GM12872 (cell line): ENCODE measurements around the gene UPK1A.

Source experiments
- CTCF ChIP-seq: IDR thresholded peaks from 3 replicates; pipeline ENCODE4 v1.5.1; 2011; ENCODE audit warnings: low read depth, mild to moderate bottlenecking, low read length, moderate library complexity; ENCODE audit not compliant: insufficient read depth

Gene UPK1A

GRCh38 chr19:35666251-35666913 is at the start of gene UPK1A:
Gene UPK1A (plus strand): TSS chr19:35666517. CDS start chr19:35666813, 296 bp downstream.
- TF ChIP-seq CTCF: no peak

GRCh38 chr19:35618857-35619256 is 47.5 kb upstream of the UPK1A start:
- TF ChIP-seq CTCF: no peak

GRCh38 chr19:35619290-35619923 is 46.9 kb upstream of the UPK1A start:
- no peak for TF ChIP-seq CTCF

- no peak for TF ChIP-seq CTCF
Measured at GRCh38 chr19:35620001-35620400, 46.3 kb upstream of the UPK1A start.

- no peak for TF ChIP-seq CTCF
Measured at GRCh38 chr19:35621708-35622107, 44.6 kb upstream of the UPK1A start.

- no peak for TF ChIP-seq CTCF
Measured at GRCh38 chr19:35622750-35623149, 43.6 kb upstream of the UPK1A start.

- TF ChIP-seq CTCF: no peak
Measured at GRCh38 chr19:35623327-35624010, 42.8 kb upstream of the UPK1A start.
